Smooth muscle cell (in vitro differentiated cells): ENCODE results near the gene LRRC14B. TPM values are rescaled to one million over a fixed set of nuclear protein-coding genes. Genes with fewer than 3 reads are reported as not detected.
"Not testable (repeated sequence)": the region's sequence is repeated elsewhere in the genome, so short reads cannot be mapped to it uniquely, and the experiment has no call there.

Source experiments
- DNase-seq: peaks from one replicate; lab custom pipeline; 2025; ENCODE audit not compliant: unreplicated experiment; lab: John Stamatoyannopoulos, UW
- H2AFZ ChIP-seq: fragments of 200-600 bp; sonication (generic); 2 replicates; pipeline ENCODE4 v1.6.0; 2016; ENCODE audit warnings: antibody characterized with exemption, low read depth, mild to moderate bottlenecking
- H3F3A ChIP-seq: fragments of 200-600 bp; sonication (generic); 2 replicates; pipeline ENCODE4 v1.6.0; 2017; ENCODE audit warnings: antibody characterized with exemption, low read depth
- H3K27ac ChIP-seq: fragments of 200-600 bp; sonication (generic); 2 replicates; pipeline ENCODE4 v1.5.1; 2016; ENCODE audit warnings: low read depth, mild to moderate bottlenecking
- H3K27me3 ChIP-seq: fragments of 200-600 bp; sonication (generic); 2 replicates; pipeline ENCODE4 v1.6.1; 2016; ENCODE audit warnings: low read depth, mild to moderate bottlenecking
- H3K36me3 ChIP-seq: fragments of 200-600 bp; sonication (generic); 2 replicates; pipeline ENCODE4 v1.5.1; 2016; ENCODE audit warnings: low read depth
- H3K4me1 ChIP-seq: fragments of 200-600 bp; sonication (generic); 2 replicates; pipeline ENCODE4 v1.5.1; 2016; ENCODE audit warnings: low read depth
- H3K4me2 ChIP-seq: fragments of 200-600 bp; sonication (generic); 2 replicates; pipeline ENCODE4 v1.6.0; 2016; ENCODE audit warnings: mild to moderate bottlenecking
- H3K4me3 ChIP-seq: fragments of 200-600 bp; sonication (generic); 2 replicates; pipeline ENCODE4 v1.5.1; 2016; ENCODE audit warnings: mild to moderate bottlenecking
- H3K79me2 ChIP-seq: fragments of 200-600 bp; sonication (generic); 2 replicates; pipeline ENCODE4 v1.6.0; 2016; ENCODE audit warnings: low read depth, mild to moderate bottlenecking
- H3K9ac ChIP-seq: fragments of 200-600 bp; sonication (generic); 2 replicates; pipeline ENCODE4 v1.6.0; 2016; ENCODE audit warnings: low read depth
- H3K9me3 ChIP-seq: fragments of 200-600 bp; sonication (generic); replicated peaks from 2 replicates; pipeline ENCODE4 v1.5.1; 2016; ENCODE audit warnings: low read depth
- H4K20me1 ChIP-seq: fragments of 200-600 bp; sonication (generic); 2 replicates; pipeline ENCODE4 v1.6.0; 2016; ENCODE audit warnings: low read depth
- WGBS: methylation state at CpG from one replicate; pipeline ENCODE4 v1.1.7; 2016; ENCODE audit warnings: low lambda C conversion rate; 5-methylcytosine and 5-hydroxymethylcytosine counted together
- polyA plus RNA-seq: library from polyadenylated mRNA; unstranded; fragments of >200 nt; fragmentation: Nextera tagmentation; extraction: Ambion mirVana; gene quantifications from 2 replicates; pipeline ENCODE4 v1.2.1, GENCODE V29; 2016
- total RNA-seq: library from RNA; depleted of rRNA; stranded (reverse); fragments of >200 nt; gene quantifications from 2 replicates; pipeline ENCODE4 v1.2.3, GENCODE V29; 2014
- TF ChIP-seq, protein P1 (sequence below): fragments of 200-600 bp; sonication (generic); IDR thresholded peaks from 2 replicates; pipeline ENCODE4 v1.5.1; 2017; ENCODE audit warnings: borderline replicate concordance, mild to moderate bottlenecking, antibody characterized with exemption; ENCODE audit not compliant: insufficient read depth, poor library complexity, severe bottlenecking

Gene LRRC14B
- total and polyA plus RNA-seq, 2 experiments from 2014 or later: not detected

GRCh38 chr5:213803-214395, 22.6 kb downstream of the LRRC14B start:
- Histone ChIP-seq H3K79me2 (peaks cover 40% of the 10 kb centered on the region), H3K9ac (no peak overlapping the region), H3K4me1 (peaks cover 3% of the 10 kb centered on the region), H4K20me1 (peaks cover 44% of the 10 kb centered on the region), H3K9me3 (no peaks in the 10 kb centered on the region), H2AFZ (no peak overlapping the region), H3K4me3 (no peak overlapping the region), H3K27me3 (no peaks in the 10 kb centered on the region), H3K36me3 (no peaks in the 10 kb centered on the region), H3F3A (no peaks in the 10 kb centered on the region), H3K27ac (no peak overlapping the region), H3K4me2 (no peak overlapping the region)
- TF ChIP-seq, protein P1, sequence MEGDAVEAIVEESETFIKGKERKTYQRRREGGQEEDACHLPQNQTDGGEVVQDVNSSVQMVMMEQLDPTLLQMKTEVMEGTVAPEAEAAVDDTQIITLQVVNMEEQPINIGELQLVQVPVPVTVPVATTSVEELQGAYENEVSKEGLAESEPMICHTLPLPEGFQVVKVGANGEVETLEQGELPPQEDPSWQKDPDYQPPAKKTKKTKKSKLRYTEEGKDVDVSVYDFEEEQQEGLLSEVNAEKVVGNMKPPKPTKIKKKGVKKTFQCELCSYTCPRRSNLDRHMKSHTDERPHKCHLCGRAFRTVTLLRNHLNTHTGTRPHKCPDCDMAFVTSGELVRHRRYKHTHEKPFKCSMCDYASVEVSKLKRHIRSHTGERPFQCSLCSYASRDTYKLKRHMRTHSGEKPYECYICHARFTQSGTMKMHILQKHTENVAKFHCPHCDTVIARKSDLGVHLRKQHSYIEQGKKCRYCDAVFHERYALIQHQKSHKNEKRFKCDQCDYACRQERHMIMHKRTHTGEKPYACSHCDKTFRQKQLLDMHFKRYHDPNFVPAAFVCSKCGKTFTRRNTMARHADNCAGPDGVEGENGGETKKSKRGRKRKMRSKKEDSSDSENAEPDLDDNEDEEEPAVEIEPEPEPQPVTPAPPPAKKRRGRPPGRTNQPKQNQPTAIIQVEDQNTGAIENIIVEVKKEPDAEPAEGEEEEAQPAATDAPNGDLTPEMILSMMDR: no peak
- 97% methylated on average over 12 of the region's 12 CpGs for WGBS
- no peak for DNase-seq

DNA sequence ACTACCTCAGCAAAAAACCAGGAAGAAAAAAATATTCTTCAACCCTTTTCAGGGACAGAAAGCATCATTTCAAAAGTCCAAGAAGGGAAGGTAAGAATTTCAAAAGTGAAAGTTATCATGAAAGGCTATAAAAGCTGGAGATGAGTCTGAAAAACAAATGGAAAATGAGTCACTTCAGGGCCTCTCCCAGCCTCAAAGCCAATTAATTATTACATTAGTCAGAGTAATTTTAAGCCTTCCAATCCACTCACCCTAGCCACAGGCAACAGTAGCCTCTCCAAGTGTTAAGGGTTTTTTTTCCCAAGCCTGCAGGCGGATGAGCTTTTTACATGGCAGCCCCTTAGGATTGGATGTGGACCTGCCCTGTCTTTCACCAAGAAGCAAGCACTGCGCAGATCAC, 24.0 kb downstream of the LRRC14B start:
- peaks cover 49% of the 10 kb centered on the region for H4K20me1 ChIP-seq
- H3K27me3 ChIP-seq, H3F3A ChIP-seq, H3K36me3 ChIP-seq, DNase-seq, H3K9ac ChIP-seq, H3K9me3 ChIP-seq, H2AFZ ChIP-seq, H3K4me3 ChIP-seq: not testable (repeated sequence)
- peaks cover 14% of the 10 kb centered on the region for H3K4me1 ChIP-seq
- 77% methylated on average over 2 of the region's 2 CpGs for WGBS
- peaks cover 48% of the 10 kb centered on the region for H3K79me2 ChIP-seq
- peak overlapping the region; percentile 31 for H3K27ac ChIP-seq
- peak overlapping the region; percentile 71 for H3K4me2 ChIP-seq

DNA sequence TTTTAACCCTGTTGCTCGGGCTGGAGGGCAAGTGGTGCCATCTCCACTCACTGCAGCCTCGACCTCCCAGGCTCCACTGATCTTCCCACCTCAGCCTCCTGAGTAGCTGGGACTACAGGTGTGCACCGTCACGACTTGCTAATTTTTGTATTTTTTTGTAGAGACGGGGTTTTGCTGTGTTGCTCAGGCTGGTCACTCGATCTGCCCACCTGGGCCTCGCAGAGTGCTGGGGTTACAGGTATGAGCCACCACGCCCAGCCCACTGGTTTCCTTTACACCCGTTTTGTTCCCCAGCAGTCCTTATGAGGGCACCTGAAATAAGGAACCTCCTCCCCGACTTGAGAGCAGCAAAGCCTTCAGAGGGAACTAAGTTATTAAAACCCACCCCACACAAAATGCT, 24.8 kb downstream of the LRRC14B start:
- not testable (repeated sequence) for H3K27me3 ChIP-seq, H3K27ac ChIP-seq, H3K4me2 ChIP-seq, DNase-seq, H3K9me3 ChIP-seq, H3K36me3 ChIP-seq, H3K9ac ChIP-seq, H3K4me3 ChIP-seq, H2AFZ ChIP-seq, H3F3A ChIP-seq
- over 99% methylated on average over 9 of the region's 10 CpGs for WGBS
- peaks cover 16% of the 10 kb centered on the region for H3K4me1 ChIP-seq
- H3K79me2 ChIP-seq: peaks cover 54% of the 10 kb centered on the region
- H4K20me1 ChIP-seq: peaks cover 55% of the 10 kb centered on the region

DNA sequence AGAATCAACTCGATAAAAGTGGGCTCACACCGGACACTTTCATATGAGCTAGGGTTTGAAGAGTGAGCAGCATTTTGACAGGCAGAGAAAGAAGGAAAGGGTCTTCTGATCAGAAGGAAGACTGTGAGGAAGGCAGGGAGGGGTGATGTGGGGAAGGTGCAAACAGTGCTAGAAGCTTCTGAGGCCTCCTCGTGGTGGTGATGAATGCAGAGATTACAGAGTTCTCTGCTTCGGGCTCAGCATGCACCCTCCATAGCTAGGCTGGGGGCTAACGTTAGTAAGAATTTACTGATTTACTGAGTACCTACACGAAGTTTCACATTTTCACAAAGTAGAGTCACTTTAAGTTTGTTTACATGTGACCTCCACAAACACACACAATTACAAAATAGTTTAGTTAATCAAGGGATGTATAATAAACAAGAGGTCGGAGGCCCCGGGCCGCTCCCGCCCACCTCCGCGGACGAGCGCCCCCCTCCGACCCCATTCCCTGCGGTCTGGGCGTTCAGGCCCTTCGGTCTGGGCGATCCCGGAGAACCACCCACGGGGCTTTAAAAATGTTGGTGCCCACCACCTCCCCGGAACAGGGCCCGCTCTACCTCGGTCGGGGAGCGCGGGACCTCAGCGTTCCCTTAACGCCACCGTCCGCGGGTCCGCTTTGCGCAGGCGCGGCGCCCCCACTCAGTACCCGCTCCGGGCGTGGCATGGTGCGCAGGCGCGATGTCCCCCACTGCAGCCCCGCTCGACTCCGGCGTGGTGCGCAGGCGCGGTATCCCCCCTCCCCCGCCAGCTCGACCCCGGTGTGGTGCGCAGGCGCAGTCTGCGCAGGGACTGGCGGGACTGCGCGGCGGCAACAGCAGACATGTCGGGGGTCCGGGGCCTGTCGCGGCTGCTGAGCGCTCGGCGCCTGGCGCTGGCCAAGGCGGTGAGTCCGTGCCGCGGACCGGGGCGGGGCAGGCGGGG, 26.5 kb downstream of the LRRC14B start, which contains the start of the genes CCDC127 and SDHA:
TSS of gene CCDC127 (minus strand) at position 660 of the 963 bp plus-strand sequence. CDS start 1,304 bp downstream, outside the sequence.
TSS of gene SDHA (plus strand) at position 827 of the 963 bp plus-strand sequence. CDS start at position 863, 36 bp downstream.
- Histone ChIP-seq H3K4me1 (peaks cover 16% of the 10 kb centered on the region), H3K79me2 (peaks cover 71% of the 10 kb centered on the region), H3K9ac (peak within 1 kb of the TSS; percentile 89), H4K20me1 (peaks cover 72% of the 10 kb centered on the region), H3K4me3 (peak within 1 kb of the TSS; percentile 99), H2AFZ (peak within 1 kb of the TSS; percentile 91), H3K4me2 (peak within 1 kb of the TSS; percentile 97)
- not testable (repeated sequence) for H3K36me3 ChIP-seq, H3K9me3 ChIP-seq, H3K27me3 ChIP-seq, H3F3A ChIP-seq, H3K27ac ChIP-seq
- WGBS: 3% methylated on average over 64 of the region's 75 CpGs
- TF ChIP-seq, protein P1: peak; percentile 42
- DNase-seq: peak; percentile 97
